SU-DHL-6 (cell line): ENCODE data around the gene CDK14.

Source experiments
- EZH2phosphoT487 ChIP-seq: fragments of 200-600 bp; sonication (generic), shearing (Covaris generic); conservative IDR thresholded peaks from 2 replicates; pipeline ENCODE4 v1.6.1; 2018; ENCODE audit warnings: mild to moderate bottlenecking, antibody characterized with exemption, low read length, moderate library complexity, mixed read lengths
- TF ChIP-seq, protein P1 (sequence below): fragments of 200-600 bp; sonication (generic); IDR thresholded peaks from one replicate; pipeline ENCODE4 v1.5.1; 2017; ENCODE audit warnings: antibody characterized with exemption, mild to moderate bottlenecking, low read length, moderate library complexity; ENCODE audit not compliant: insufficient read depth, poor library complexity, severe bottlenecking

DNA sequence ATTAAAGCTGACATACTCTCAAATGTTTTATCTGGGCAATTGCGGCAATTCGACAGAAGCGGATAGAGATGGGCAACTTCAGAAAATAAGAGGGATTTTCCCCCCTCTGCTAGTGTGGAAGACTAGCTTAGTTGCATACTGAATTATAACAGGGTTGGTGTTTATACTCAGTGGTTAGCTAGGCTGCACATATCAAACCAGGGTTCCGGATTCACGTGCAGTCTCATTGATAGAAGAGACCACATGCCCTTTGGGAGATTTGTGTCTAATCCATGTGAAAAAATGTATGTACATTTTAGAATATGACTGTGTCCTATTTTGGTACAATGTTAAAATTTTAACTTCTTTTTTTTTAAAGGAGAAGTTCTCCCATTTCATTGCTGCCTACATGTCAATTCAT is 531.2 kb downstream of the CDK14 start:
- TF ChIP-seq, protein P1, sequence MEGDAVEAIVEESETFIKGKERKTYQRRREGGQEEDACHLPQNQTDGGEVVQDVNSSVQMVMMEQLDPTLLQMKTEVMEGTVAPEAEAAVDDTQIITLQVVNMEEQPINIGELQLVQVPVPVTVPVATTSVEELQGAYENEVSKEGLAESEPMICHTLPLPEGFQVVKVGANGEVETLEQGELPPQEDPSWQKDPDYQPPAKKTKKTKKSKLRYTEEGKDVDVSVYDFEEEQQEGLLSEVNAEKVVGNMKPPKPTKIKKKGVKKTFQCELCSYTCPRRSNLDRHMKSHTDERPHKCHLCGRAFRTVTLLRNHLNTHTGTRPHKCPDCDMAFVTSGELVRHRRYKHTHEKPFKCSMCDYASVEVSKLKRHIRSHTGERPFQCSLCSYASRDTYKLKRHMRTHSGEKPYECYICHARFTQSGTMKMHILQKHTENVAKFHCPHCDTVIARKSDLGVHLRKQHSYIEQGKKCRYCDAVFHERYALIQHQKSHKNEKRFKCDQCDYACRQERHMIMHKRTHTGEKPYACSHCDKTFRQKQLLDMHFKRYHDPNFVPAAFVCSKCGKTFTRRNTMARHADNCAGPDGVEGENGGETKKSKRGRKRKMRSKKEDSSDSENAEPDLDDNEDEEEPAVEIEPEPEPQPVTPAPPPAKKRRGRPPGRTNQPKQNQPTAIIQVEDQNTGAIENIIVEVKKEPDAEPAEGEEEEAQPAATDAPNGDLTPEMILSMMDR: no peak
- no peak for TF ChIP-seq EZH2phosphoT487
